ENCODE results near the gene PRXL2A. TPM values are rescaled to one million over a fixed set of nuclear protein-coding genes. Genes with fewer than 3 reads are reported as not detected.

Gene PRXL2A
- total RNA-seq, 4 donors from 2014 or later: 19.0 to 29.2 (median 22.5) TPM

GRCh38 chr10:80442879-80443278 is 34.5 kb downstream of the PRXL2A start:
- Histone ChIP-seq H3K9me3 (no peaks in the 10 kb centered on the region), H3K36me3 (no peaks in the 10 kb centered on the region), H3K27me3 (no peaks in the 10 kb centered on the region), H3K4me1 (peaks cover 0 to 12% of the 10 kb centered on the region in 2 donors), H3K4me3 (no peak overlapping the region), H3K27ac (no peak overlapping the region)
- in situ Hi-C loops (cut with MboI; ENCODE audit: low sequenced_read_pairs in 4 of 4): loop anchor here in 1 of 4 donors (5.0 to 10.0 kb wide), 2 partner anchors 58 to 64 kb away; no protein-coding TSS in a partner anchor
- intact Hi-C loops (cut with DNase I; ENCODE audit: low total_unique reads): no loop called here
- TF ChIP-seq POLR2A (IDR thresholded peaks at IDR 0.05): no peak
- TF ChIP-seq, protein P1, sequence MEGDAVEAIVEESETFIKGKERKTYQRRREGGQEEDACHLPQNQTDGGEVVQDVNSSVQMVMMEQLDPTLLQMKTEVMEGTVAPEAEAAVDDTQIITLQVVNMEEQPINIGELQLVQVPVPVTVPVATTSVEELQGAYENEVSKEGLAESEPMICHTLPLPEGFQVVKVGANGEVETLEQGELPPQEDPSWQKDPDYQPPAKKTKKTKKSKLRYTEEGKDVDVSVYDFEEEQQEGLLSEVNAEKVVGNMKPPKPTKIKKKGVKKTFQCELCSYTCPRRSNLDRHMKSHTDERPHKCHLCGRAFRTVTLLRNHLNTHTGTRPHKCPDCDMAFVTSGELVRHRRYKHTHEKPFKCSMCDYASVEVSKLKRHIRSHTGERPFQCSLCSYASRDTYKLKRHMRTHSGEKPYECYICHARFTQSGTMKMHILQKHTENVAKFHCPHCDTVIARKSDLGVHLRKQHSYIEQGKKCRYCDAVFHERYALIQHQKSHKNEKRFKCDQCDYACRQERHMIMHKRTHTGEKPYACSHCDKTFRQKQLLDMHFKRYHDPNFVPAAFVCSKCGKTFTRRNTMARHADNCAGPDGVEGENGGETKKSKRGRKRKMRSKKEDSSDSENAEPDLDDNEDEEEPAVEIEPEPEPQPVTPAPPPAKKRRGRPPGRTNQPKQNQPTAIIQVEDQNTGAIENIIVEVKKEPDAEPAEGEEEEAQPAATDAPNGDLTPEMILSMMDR (IDR thresholded peaks at IDR 0.05 in 4 of 5, conservative IDR thresholded peaks at IDR 0.05 in 1 of 5): no peak
- ATAC-seq: no peak
- DNase-seq: no peak

DNA sequence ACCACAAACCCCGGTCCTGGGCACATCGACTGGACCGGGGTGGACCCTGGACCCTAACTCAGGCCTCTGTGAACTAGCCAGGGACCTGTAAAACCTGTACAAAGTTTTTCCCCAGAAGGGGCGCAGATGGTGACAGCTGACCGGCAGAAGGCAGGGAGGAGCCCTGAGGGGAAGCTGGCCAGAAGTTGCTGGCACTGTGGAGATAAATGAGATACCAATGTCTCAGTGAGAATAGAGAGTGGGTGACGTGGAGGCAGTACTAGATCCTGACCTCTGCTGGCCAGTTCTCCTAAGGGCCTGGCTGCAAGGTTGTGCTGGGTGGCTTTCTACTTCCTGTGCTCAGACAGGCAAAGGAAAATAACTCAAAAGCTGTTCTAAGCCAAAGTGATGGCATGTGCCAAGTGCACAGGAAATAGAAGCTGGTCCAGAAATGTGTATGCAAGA is 35.2 kb downstream of the PRXL2A start:
- TF ChIP-seq, protein P1 (IDR thresholded peaks at IDR 0.05 in 4 of 5, conservative IDR thresholded peaks at IDR 0.05 in 1 of 5): peak in 1 of 5 experiments; percentile 40
- TF ChIP-seq POLR2A (IDR thresholded peaks at IDR 0.05): no peak
- no peaks in the 10 kb centered on the region for H3K36me3 ChIP-seq
- no peaks in the 10 kb centered on the region for H3K27me3 ChIP-seq
- H3K27ac ChIP-seq: peak overlapping the region in 2 of 4 donors; percentile 27 to 36
- in situ Hi-C loops (cut with MboI; ENCODE audit: low sequenced_read_pairs in 4 of 4) (loop anchor here in 1 of 4 donors (5.0 to 10.0 kb wide), 2 partner anchors 59 to 64 kb away; no protein-coding TSS in a partner anchor), intact Hi-C loops (cut with DNase I; ENCODE audit: low total_unique reads) (no loop called here)
- H3K9me3 ChIP-seq: no peaks in the 10 kb centered on the region
- H3K4me1 ChIP-seq: peaks cover 0 to 12% of the 10 kb centered on the region in 2 donors
- DNase-seq (no peak), ATAC-seq (peak; percentile 31 to 39)
- no peak overlapping the region for H3K4me3 ChIP-seq

- no peak for TF ChIP-seq POLR2A (IDR thresholded peaks at IDR 0.05)
- TF ChIP-seq, protein P1 (IDR thresholded peaks at IDR 0.05 in 4 of 5, conservative IDR thresholded peaks at IDR 0.05 in 1 of 5): no peak
- ATAC-seq (no peak), DNase-seq (no peak)
- Histone ChIP-seq H3K27ac (peak overlapping the region in 2 of 4 donors; percentile 1 to 10), H3K4me1 (peaks cover 0 to 12% of the 10 kb centered on the region in 2 donors), H3K27me3 (no peaks in the 10 kb centered on the region), H3K4me3 (no peak overlapping the region), H3K9me3 (no peaks in the 10 kb centered on the region), H3K36me3 (no peaks in the 10 kb centered on the region)
- in situ Hi-C loops (cut with MboI; ENCODE audit: low sequenced_read_pairs in 4 of 4) (loop anchor here in 1 of 4 donors (5.0 to 10.0 kb wide), 2 partner anchors 59 to 63 kb away; no protein-coding TSS in a partner anchor), intact Hi-C loops (cut with DNase I; ENCODE audit: low total_unique reads) (loop anchor here (1.0 kb wide), 1 partner anchor 61 kb away; no protein-coding TSS in a partner anchor)
Observed at GRCh38 chr10:80444124-80444523, 35.8 kb downstream of the PRXL2A start.

- intact Hi-C loops (cut with DNase I; ENCODE audit: low total_unique reads) (loop anchor here (1.0 kb wide), 1 partner anchor 61 kb away; no protein-coding TSS in a partner anchor), in situ Hi-C loops (cut with MboI; ENCODE audit: low sequenced_read_pairs in 4 of 4) (loop anchor here in 3 of 4 donors (5.0 to 10.0 kb wide), 3 partner anchors 58 to 63 kb away; no protein-coding TSS in a partner anchor)
- Histone ChIP-seq H3K4me3 (no peak overlapping the region), H3K36me3 (no peaks in the 10 kb centered on the region), H3K9me3 (no peaks in the 10 kb centered on the region), H3K27ac (peak overlapping the region in 1 of 4 donors; percentile 10), H3K27me3 (no peaks in the 10 kb centered on the region), H3K4me1 (peaks cover 0 to 12% of the 10 kb centered on the region in 2 donors)
- peak; percentile 43 to 53 for DNase-seq
- no peak for TF ChIP-seq POLR2A (IDR thresholded peaks at IDR 0.05)
- TF ChIP-seq, protein P1 (IDR thresholded peaks at IDR 0.05 in 4 of 5, conservative IDR thresholded peaks at IDR 0.05 in 1 of 5): peak; percentile 37 to 95 (median 80)
- peak; percentile 93 for ATAC-seq
Observed at GRCh38 chr10:80444646-80445319, 36.4 kb downstream of the PRXL2A start.
